NCI-H1436 (cell line): Measurements from ENCODE around the gene VSTM2B.
"Not testable (repeated sequence)": the region's sequence is repeated elsewhere in the genome, so short reads cannot be mapped to it uniquely, and the experiment has no call there.

Experiments used
- DNase-seq: peaks from one replicate; lab custom pipeline; 2025; lab: John Stamatoyannopoulos, UW

Gene VSTM2B

GRCh38 chr19:29545866-29546582 is 20.2 kb downstream of the VSTM2B start:
- DNase-seq, result no peak

DNA sequence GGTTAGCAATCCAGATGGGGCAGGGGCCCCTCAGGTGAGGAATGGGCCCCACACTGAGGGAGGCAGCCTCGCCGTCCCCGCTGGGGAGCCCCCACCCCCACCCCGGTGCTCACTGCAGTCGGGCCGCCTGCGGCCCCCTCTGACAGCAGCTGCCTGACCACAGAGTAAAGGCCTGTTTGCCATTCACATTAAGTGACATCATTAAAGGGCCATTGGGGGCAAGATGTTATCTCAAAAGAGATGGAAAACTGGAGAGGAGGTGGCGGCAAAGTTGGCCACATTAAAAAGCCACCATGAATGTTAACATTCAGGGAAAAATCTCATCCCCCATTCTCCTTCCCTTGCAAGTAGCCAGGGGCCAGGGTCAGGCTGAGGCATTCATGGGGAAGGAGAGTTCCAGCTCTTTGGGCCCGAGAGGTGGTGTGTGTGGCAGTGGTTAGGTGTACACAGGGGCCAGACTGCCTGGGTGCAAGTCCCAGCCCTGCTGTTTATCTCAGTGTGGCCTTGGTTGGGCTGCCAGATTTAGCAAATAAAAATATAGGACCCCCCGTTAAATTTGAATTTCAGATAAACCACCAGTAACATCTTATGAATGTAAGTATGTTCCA is 20.9 kb downstream of the VSTM2B start:
- no peak for DNase-seq

- no peak for DNase-seq
Observed at GRCh38 chr19:29547361-29547960, 21.7 kb downstream of the VSTM2B start.

GRCh38 chr19:29547981-29548380 is 22.2 kb downstream of the VSTM2B start:
- no peak for DNase-seq

- DNase-seq, result no peak
Observed at GRCh38 chr19:29548483-29549085, 22.8 kb downstream of the VSTM2B start.

DNA sequence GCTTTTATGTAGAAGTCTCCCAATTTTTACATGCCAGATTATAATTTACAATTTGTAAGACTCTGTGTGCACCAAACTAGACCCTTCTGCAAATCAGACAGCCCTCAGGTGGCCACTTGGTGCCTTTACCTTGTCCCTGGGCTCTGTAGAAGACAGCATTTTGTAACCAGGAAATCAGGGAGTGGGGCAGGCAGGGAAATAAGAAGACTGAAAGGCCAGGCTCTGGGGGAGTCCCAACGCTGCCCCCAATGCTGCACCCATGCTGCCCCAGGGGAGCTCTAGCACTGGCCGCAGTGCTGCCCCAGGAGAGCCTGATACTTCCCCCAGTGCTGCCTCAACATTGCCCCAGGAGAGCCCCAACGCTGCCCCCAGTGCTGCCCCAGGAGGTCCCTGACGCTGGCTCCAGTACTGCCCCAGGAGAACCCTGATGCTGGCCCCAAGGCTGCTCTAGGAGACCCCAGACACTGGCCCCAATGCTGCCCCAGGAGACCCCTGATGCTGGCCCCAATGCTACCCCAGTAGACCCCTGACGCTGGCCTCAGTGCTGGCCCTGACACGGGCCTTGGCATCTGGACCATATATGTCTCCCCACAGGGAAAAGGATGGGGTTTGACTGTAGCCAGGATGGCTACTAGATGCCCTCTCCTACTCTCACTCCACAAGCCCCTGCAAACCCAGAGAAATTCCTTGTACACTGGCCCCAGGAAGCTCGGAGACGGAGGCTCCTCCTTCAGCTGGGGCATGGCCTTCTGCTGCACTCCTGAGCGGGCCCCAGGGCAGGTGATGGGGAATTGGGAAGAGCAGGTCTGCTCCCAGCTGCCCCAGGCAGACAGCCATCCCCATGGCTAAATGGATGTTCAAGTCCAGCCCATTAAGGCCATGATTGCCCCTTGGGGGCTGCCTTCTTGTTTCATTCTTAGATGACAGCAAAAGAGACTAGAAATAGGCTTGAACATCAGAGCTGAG is 23.6 kb downstream of the VSTM2B start:
- no peak for DNase-seq

GRCh38 chr19:29550896-29551295 is 25.1 kb downstream of the VSTM2B start:
- no peak for DNase-seq

GRCh38 chr19:29551774-29552173 is 26.0 kb downstream of the VSTM2B start:
- DNase-seq, result no peak

GRCh38 chr19:29552454-29553280 is 26.9 kb downstream of the VSTM2B start:
- no peak for DNase-seq

DNA sequence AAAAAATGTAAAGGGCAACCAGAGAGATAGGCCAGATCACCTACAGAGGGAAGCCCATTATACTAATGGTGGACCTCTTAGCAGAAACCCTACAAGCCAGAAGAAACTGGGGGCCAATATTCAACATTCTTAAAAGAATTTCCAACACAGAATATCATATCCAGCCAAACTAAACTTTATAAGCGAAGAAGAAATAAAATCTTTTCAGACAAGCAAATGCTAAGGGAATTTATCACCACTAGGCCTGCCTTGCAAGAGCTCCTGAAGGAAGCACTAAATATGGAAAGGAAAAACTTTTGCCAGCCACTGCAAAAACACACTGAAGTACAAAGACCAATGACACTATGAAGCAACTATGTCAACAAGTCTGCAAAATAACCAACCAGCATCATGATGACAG is 28.4 kb downstream of the VSTM2B start:
- DNase-seq, result no peak

- not testable (repeated sequence) for DNase-seq
Observed at GRCh38 chr19:29559110-29559509, 33.3 kb downstream of the VSTM2B start.

- no peak for DNase-seq
Observed at GRCh38 chr19:29559743-29560142, 33.9 kb downstream of the VSTM2B start.

DNA sequence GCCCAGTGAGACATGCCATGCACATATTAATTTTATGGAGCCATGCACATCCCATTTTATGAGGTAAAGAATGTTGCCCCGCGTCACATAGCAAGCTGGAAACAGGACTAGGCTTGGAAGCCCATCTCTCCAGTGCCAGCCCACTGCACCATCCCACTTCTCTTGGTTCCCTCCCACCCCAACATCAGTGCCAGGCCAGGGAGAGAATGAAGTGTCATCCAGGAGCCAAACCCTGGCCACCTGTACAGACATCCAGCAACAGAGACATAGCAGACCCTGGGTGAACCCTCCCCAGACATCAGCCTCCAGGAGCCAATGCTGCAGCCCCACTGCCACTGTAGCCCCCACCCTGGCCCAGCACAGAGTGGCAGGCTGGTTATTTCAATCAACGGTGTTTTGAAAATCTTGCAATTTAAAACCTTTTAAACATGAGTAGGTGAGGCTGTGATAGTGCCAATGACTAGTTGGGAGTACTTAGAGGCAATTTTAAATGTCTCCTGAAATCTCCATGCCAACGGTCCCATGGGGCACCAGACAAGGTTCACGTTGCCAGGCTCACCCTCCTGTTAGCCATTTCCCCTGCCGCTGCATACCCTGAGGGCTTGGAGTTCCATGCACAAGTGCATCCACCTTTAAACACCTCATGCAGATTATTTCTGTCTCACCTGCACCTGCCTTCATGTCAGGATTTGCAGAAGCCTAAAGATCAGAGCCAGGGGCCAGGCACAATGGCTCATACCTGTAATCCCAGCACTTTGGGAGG is 34.7 kb downstream of the VSTM2B start:
- peak; percentile 93 for DNase-seq

GRCh38 chr19:29561601-29562000 is 35.8 kb downstream of the VSTM2B start:
- DNase-seq, result no peak

GRCh38 chr19:29562299-29563297 is 36.8 kb downstream of the VSTM2B start:
- DNase-seq, result no peak

DNA sequence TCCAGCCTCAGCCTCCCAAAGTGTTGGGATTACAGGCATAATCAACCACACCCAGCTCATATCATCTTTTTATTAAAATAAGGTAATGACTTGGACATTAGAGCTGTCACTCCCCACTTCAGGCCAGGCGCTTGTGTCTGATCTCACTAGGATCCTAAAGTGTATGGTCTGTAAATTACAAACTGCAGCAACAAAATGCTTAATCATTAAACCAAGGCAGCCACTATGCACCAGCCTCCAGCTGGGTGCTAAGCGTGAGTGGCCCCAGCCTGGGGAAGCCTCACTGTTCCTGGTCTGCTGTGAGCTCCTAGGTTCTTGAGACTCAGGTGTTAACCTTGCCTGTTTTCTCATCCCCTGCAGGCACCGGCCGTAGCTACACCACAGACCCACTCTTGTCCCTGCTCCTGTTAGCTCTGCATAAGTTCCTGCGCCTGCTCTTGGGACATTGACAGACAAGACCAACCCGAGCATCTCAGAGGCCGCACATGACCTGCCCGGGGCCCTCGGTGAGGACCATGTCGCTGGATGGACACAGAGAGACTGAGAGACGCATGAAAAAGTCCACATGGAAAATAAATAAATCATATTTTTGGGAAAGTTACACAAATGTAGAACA is 37.8 kb downstream of the VSTM2B start:
- DNase-seq, result no peak

DNA sequence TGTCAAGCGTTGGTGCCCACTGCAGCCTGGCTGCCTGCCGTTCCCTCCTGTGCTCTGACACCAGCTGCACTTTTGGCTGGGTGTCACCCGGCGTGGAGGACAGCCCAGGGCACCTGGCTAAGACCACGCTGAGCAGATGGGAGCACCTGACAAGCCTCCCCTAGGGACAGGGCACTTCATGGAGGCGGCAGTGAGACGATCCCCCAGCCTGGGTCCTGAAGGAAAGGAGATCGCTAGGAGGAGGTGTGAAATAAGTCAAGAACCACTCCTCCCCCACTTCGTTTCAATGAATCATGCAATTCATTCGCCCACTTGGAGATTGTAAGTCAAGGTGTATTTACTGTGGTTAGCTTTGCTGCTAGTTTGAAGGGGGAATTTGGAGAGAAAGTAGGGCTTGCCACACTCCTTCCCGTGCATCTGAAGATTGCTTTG is 38.8 kb downstream of the VSTM2B start:
- DNase-seq, result peak; percentile 75

DNA sequence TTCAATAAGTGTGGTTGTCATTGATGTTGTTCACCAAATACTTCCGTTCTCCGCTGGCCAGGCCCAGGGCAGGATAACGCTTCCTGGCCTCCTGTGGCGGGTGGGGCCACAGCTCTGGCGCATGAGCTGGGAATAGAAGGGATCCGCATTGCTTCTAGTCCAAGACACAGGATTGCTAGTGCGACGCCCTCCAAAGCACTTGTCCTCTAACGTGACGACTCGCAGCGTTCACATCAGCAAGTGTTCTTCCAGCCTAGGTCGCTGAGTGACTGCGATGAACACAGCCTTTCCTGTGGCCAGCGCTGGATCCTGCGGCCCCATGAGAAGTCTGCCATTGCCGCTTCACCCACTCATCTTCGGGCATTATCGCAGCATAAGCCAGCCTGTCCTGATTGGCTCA is 39.4 kb downstream of the VSTM2B start:
- no peak for DNase-seq
